Measurements from ENCODE around the gene UBAC2. TPM values are rescaled to one million over a fixed set of nuclear protein-coding genes. Genes with fewer than 3 reads are reported as not detected.

The UBAC2 gene
- total and polyA plus RNA-seq, 4 donors = 32.9 to 42.3 (median 35.3) TPM

DNA sequence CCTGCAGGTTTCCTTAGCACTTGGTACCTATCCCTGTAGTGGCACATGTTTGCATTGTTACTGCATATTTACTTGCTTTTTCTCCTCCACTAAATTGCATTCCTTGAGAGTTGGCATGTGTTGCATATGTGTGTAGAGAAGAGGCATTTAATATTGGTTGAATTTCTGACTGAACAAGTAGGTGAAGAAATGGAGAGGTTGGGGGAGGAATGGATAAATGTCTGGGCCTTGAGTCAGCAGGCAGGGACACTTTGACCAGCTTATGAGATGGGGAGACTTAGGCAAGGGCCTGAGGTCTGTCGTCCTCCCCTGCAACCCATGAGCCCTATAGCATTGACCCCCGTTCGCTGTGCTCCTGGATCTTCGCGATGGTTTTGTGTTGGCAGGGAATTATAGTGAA, 59.6 kb downstream of the UBAC2 start:
- Histone ChIP-seq H3K36me3 (ENCODE audit: control insufficient read depth in 4 of 4, insufficient read depth in 3 of 4, low read depth in 1 of 4, low read length in 3 of 4) (peaks cover 0 to 8% (median 2%) of the 10 kb centered on the region in 4 donors), H3K4me3 (ENCODE audit: low read depth in 1 of 3, low read length in 3 of 3) (no peak overlapping the region), H3K9me3 (ENCODE audit: control insufficient read depth in 4 of 4, low read length in 3 of 4) (no peaks in the 10 kb centered on the region), H3K9ac (ENCODE audit: low read depth in 1 of 2, low read length in 2 of 2) (no peak overlapping the region), H3K27me3 (ENCODE audit: control insufficient read depth in 4 of 4, insufficient read depth in 4 of 4, low read length in 3 of 4) (no peaks in the 10 kb centered on the region), H3K4me1 (ENCODE audit: control insufficient read depth in 4 of 4, insufficient read depth in 4 of 4, low read length in 3 of 4) (peaks cover 0 to 11% (median 8%) of the 10 kb centered on the region in 4 donors), H3K27ac (ENCODE audit: low read depth in 1 of 2, low read length in 2 of 2) (no peak overlapping the region)
- 90% methylated on average over 5 of the region's 5 CpGs for WGBS
- no peak for DNase-seq (ENCODE audit: low spot score)
- TF ChIP-seq, protein P1, sequence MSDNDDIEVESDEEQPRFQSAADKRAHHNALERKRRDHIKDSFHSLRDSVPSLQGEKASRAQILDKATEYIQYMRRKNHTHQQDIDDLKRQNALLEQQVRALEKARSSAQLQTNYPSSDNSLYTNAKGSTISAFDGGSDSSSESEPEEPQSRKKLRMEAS (IDR thresholded peaks at IDR 0.05) = no peak
- TF ChIP-seq FOXA2 (IDR thresholded peaks at IDR 0.05) (no peak), HNF4G (IDR thresholded peaks at IDR 0.05) (no peak)

DNA sequence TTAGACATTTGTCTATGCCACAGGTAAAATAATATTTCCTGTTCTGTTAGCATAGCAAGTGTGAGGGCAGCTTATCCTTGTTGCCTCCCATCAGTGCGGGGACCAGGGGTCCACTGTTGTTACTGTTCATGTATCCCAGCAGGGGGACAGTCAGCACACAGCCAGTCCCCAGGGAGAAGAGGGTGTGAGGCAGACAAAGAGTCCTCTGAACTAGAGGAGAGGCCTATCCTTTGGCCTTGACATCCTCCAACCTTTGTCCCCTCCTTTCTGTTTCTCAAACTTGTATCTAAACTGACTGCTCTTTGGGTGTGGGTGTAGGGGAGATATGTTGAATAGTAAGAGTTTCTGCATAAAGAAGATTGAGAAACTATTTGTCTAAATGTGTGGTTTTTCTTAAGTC, 60.4 kb downstream of the UBAC2 start:
- Histone ChIP-seq H3K4me3 (ENCODE audit: low read depth in 1 of 3, low read length in 3 of 3) (no peak overlapping the region), H3K27ac (ENCODE audit: low read depth in 1 of 2, low read length in 2 of 2) (no peak overlapping the region), H3K9me3 (ENCODE audit: control insufficient read depth in 4 of 4, low read length in 3 of 4) (no peaks in the 10 kb centered on the region), H3K4me1 (ENCODE audit: control insufficient read depth in 4 of 4, insufficient read depth in 4 of 4, low read length in 3 of 4) (peaks cover 0 to 11% (median 8%) of the 10 kb centered on the region in 4 donors), H3K36me3 (ENCODE audit: control insufficient read depth in 4 of 4, insufficient read depth in 3 of 4, low read depth in 1 of 4, low read length in 3 of 4) (peaks cover 0 to 4% (median 0%) of the 10 kb centered on the region in 4 donors), H3K9ac (ENCODE audit: low read depth in 1 of 2, low read length in 2 of 2) (no peak overlapping the region), H3K27me3 (ENCODE audit: control insufficient read depth in 4 of 4, insufficient read depth in 4 of 4, low read length in 3 of 4) (no peaks in the 10 kb centered on the region)
- DNase-seq (ENCODE audit: low spot score) = no peak
- TF ChIP-seq HNF4A (conservative IDR thresholded peaks at IDR 0.05) (peak; percentile 22 to 49), RAD21 (IDR thresholded peaks at IDR 0.05) (no peak), GABPA (IDR thresholded peaks at IDR 0.05 in 1 of 2, conservative IDR thresholded peaks at IDR 0.05 in 1 of 2) (no peak), SP1 (IDR thresholded peaks at IDR 0.05) (peak; percentile 15), TAF1 (conservative IDR thresholded peaks at IDR 0.05) (no peak), EGR1 (IDR thresholded peaks at IDR 0.05; ENCODE audit: low read depth in 2 of 2) (no peak)
- 97% methylated on average over 1 of the region's 1 CpG for WGBS

DNA sequence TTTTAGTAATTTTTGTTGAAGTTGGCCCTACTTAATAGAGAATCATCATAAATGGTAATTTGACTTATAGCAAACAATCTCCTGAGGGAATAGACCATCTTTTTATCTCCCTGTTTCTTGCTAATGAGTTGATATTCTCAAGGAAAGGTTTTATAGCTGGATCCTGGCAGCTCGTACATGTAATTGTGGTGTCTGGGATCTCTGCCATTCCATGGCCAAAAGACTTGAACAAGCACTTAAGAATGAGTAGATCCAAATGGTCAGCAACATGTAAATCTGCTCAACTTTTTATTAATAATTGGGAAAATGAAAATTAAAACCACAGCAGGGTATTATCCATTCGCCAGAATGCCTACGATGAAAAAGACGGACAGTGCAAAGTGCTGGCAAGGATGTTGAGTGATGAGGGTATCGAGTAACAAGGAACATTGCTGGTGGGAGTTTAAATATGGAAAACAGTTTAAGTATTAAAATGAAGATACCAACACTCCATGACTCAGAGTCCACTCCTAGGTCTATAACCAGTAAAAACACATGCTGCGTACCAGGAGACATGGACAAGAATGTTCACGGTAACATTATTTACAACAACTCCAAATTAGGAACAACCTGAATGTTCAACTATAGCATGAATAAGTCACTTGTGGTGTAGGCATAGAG, 62.6 kb downstream of the UBAC2 start:
- Histone ChIP-seq H3K4me1 (ENCODE audit: control insufficient read depth in 4 of 4, insufficient read depth in 4 of 4, low read length in 3 of 4) (peaks cover 0 to 11% (median 8%) of the 10 kb centered on the region in 4 donors), H3K4me3 (ENCODE audit: low read depth in 1 of 3, low read length in 3 of 3) (no peak overlapping the region), H3K9me3 (ENCODE audit: control insufficient read depth in 4 of 4, low read length in 3 of 4) (no peaks in the 10 kb centered on the region), H3K9ac (ENCODE audit: low read depth in 1 of 2, low read length in 2 of 2) (no peak overlapping the region), H3K27ac (ENCODE audit: low read depth in 1 of 2, low read length in 2 of 2) (no peak overlapping the region), H3K27me3 (ENCODE audit: control insufficient read depth in 4 of 4, insufficient read depth in 4 of 4, low read length in 3 of 4) (no peaks in the 10 kb centered on the region), H3K36me3 (ENCODE audit: control insufficient read depth in 4 of 4, insufficient read depth in 3 of 4, low read depth in 1 of 4, low read length in 3 of 4) (peaks cover 0 to 8% (median 2%) of the 10 kb centered on the region in 4 donors)
- TF ChIP-seq, protein P2, sequence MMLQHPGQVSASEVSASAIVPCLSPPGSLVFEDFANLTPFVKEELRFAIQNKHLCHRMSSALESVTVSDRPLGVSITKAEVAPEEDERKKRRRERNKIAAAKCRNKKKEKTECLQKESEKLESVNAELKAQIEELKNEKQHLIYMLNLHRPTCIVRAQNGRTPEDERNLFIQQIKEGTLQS (IDR thresholded peaks at IDR 0.05) = no peak
- TF ChIP-seq, protein P3, sequence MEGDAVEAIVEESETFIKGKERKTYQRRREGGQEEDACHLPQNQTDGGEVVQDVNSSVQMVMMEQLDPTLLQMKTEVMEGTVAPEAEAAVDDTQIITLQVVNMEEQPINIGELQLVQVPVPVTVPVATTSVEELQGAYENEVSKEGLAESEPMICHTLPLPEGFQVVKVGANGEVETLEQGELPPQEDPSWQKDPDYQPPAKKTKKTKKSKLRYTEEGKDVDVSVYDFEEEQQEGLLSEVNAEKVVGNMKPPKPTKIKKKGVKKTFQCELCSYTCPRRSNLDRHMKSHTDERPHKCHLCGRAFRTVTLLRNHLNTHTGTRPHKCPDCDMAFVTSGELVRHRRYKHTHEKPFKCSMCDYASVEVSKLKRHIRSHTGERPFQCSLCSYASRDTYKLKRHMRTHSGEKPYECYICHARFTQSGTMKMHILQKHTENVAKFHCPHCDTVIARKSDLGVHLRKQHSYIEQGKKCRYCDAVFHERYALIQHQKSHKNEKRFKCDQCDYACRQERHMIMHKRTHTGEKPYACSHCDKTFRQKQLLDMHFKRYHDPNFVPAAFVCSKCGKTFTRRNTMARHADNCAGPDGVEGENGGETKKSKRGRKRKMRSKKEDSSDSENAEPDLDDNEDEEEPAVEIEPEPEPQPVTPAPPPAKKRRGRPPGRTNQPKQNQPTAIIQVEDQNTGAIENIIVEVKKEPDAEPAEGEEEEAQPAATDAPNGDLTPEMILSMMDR (IDR thresholded peaks at IDR 0.05; ENCODE audit: low read depth, low read length, missing input control) = no peak
- TF ChIP-seq EGR1 (IDR thresholded peaks at IDR 0.05; ENCODE audit: low read depth in 2 of 2) (no peak), JUND (IDR thresholded peaks at IDR 0.05) (no peak), GABPA (IDR thresholded peaks at IDR 0.05 in 1 of 2, conservative IDR thresholded peaks at IDR 0.05 in 1 of 2) (no peak), NR2F2 (IDR thresholded peaks at IDR 0.05) (no peak), SP1 (IDR thresholded peaks at IDR 0.05) (no peak)
- TF ChIP-seq, protein P1 (IDR thresholded peaks at IDR 0.05) = no peak
- WGBS = 96% methylated on average over 7 of the region's 7 CpGs
- no peak for DNase-seq (ENCODE audit: low spot score)
